Duodenal mucosa (tissue), 2 donors: ENCODE measurements around the gene NDOR1.

ENCODE experiments used
- H3K27ac ChIP-seq: one replicate; pipeline ENCODE4 v1.7.0; 2013; ENCODE audit warnings: low read depth, low read length
- H3K27me3 ChIP-seq, 2 donors: one replicate each; pipeline ENCODE4 v1.7.0; 2013; ENCODE audit warnings: low read length in 2 of 2, control low read depth in 1 of 2; ENCODE audit not compliant: insufficient read depth in 2 of 2, control insufficient read depth in 1 of 2
- H3K36me3 ChIP-seq, 2 donors: one replicate each; pipeline ENCODE4 v1.7.0; 2013; ENCODE audit warnings: low read length in 2 of 2, control low read depth in 1 of 2; ENCODE audit not compliant: insufficient read depth in 2 of 2, control insufficient read depth in 1 of 2
- H3K4me1 ChIP-seq, 2 donors: one replicate each; pipeline ENCODE4 v1.7.0; 2013; ENCODE audit warnings: low read length in 2 of 2, control low read depth in 1 of 2; ENCODE audit not compliant: insufficient read depth in 2 of 2, control insufficient read depth in 1 of 2
- H3K4me3 ChIP-seq, 2 donors: one replicate each; pipeline ENCODE4 v1.7.0; 2013; ENCODE audit warnings: low read length in 2 of 2, low read depth in 1 of 2
- H3K9ac ChIP-seq, 2 donors: one replicate each; pipeline ENCODE4 v1.7.0; 2013; ENCODE audit warnings: low read length in 2 of 2, low read depth in 1 of 2
- H3K9me3 ChIP-seq, 2 donors: one replicate each; pipeline ENCODE4 v1.7.0; 2013; ENCODE audit warnings: low read length in 2 of 2, control low read depth in 1 of 2; ENCODE audit not compliant: control insufficient read depth in 1 of 2

Gene NDOR1

DNA sequence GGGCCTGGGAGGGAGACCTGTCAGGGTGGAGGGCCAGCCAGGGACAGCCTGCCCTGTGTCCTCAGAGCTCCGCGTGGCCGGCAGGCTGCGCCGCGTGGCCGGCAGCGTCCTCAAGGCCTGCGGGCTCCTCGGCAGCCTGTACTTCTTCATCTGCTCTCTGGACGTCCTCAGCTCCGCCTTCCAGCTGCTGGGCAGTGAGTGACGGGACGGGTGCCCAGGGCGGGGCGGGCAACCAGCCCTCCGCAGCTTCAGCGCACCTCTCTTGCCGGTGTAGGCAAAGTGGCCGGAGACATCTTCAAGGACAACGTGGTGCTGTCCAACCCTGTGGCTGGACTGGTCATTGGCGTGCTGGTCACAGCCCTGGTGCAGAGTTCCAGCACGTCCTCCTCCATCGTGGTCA, 27.0 kb downstream of the NDOR1 start:
- Histone ChIP-seq H3K4me1 (peaks cover 39 to 57% of the 10 kb centered on the region in 2 donors), H3K36me3 (no peaks in the 10 kb centered on the region), H3K27me3 (peaks cover 21 to 39% of the 10 kb centered on the region in 2 donors), H3K9ac (no peak overlapping the region), H3K27ac (no peak overlapping the region), H3K4me3 (no peak overlapping the region), H3K9me3 (no peaks in the 10 kb centered on the region)

- H3K27me3 ChIP-seq, result peaks cover 21 to 38% of the 10 kb centered on the region in 2 donors
- H3K9ac ChIP-seq, result no peak overlapping the region
- H3K4me3 ChIP-seq, result no peak overlapping the region
- H3K4me1 ChIP-seq, result peaks cover 46 to 63% of the 10 kb centered on the region in 2 donors
- no peaks in the 10 kb centered on the region for H3K9me3 ChIP-seq
- H3K27ac ChIP-seq, result no peak overlapping the region
- no peaks in the 10 kb centered on the region for H3K36me3 ChIP-seq
These were observed 27.9 kb downstream of the NDOR1 start for GRCh38 chr9:137233143-137233980.

GRCh38 chr9:137234055-137234697, 28.7 kb downstream of the NDOR1 start:
- Histone ChIP-seq H3K36me3 (no peaks in the 10 kb centered on the region), H3K4me3 (no peak overlapping the region), H3K9me3 (no peaks in the 10 kb centered on the region), H3K4me1 (peaks cover 54 to 70% of the 10 kb centered on the region in 2 donors), H3K27me3 (peaks cover 17 to 32% of the 10 kb centered on the region in 2 donors), H3K9ac (no peak overlapping the region), H3K27ac (no peak overlapping the region)

DNA sequence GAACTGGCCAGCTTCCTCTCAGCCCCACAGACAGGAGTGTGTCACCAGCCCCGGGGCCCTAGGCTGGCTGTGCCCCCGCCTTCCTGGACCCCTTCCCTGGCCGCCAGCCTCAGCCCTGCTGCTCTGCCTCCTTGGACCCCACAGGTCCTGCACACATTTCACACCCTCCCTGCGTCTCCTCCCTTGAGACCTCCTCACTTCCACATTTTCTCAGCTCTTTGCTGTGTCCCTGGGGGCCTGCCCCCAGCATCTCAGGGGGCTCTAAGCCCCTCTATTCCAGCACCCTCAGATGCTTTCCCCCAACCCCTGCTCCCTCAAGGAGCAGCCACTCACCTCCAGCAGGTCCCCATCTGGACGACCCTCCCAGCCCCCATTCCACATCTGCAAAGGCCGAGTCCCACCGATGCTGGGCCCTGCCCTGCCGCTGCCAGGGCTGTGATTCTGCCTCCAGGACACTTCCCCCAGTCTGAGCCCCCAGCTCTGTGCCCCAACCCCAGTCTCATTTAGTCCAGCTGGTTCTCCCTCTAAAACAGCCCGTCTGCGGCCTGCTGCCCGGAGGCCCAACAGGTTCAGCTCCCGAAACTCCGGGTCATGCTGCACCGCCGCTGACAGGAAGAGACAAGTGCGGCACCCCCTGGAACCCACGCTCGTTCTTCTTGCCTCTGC, 29.4 kb downstream of the NDOR1 start:
- Histone ChIP-seq H3K9ac (no peak overlapping the region), H3K4me1 (peaks cover 48 to 63% of the 10 kb centered on the region in 2 donors), H3K9me3 (no peaks in the 10 kb centered on the region), H3K4me3 (no peak overlapping the region), H3K27ac (no peak overlapping the region), H3K27me3 (peaks cover 17 to 27% of the 10 kb centered on the region in 2 donors), H3K36me3 (no peaks in the 10 kb centered on the region)

DNA sequence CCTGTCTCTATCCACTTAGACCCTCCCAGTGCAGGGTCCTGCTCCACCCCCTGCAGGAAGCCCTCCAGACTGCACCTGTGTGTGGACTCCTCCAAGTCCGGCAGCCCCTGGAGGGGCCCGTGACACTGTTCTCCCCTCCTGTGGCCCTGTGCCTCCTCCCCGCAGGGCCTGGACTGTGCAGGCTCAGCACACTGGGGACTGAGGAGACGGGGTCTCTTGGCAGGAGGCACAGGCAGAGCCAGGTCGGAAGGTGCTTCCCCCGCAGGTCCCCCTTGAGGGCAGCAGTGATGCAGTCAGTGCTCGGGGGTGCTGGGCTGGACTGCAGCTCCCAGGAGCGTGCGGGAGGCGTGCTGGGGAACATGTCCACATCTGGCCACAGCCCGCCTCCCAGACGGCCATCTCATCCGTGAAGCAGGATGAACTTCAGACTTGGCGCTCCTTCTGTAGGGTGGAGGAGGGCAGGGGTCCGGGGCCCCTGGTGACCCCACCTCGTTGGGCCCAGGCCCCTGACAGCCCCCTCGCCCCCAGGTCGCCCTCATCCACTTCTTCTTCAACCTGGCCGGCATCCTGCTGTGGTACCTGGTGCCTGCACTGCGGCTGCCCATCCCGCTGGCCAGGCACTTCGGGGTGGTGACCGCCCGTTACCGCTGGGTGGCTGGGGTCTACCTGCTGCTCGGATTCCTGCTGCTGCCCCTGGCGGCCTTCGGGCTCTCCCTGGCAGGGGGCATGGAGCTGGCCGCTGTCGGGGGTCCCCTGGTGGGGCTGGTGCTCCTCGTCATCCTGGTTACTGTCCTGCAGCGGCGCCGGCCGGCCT, 30.1 kb downstream of the NDOR1 start:
- Histone ChIP-seq H3K27me3 (peaks cover 17 to 27% of the 10 kb centered on the region in 2 donors), H3K4me1 (peaks cover 40 to 56% of the 10 kb centered on the region in 2 donors), H3K36me3 (no peaks in the 10 kb centered on the region), H3K9me3 (no peaks in the 10 kb centered on the region), H3K4me3 (no peak overlapping the region), H3K9ac (no peak overlapping the region), H3K27ac (no peak overlapping the region)

- peak overlapping the region; percentile 19 to 36 for H3K4me3 ChIP-seq
- H3K4me1 ChIP-seq, result peaks cover 33 to 48% of the 10 kb centered on the region in 2 donors
- no peaks in the 10 kb centered on the region for H3K36me3 ChIP-seq
- H3K9me3 ChIP-seq, result no peaks in the 10 kb centered on the region
- H3K27me3 ChIP-seq, result peaks cover 17 to 27% of the 10 kb centered on the region in 2 donors
- peak overlapping the region; percentile 18 to 43 for H3K9ac ChIP-seq
- H3K27ac ChIP-seq, result no peak overlapping the region
These were observed 30.9 kb downstream of the NDOR1 start for GRCh38 chr9:137236238-137236935.

- Histone ChIP-seq H3K36me3 (peaks cover under 1 to 1% of the 10 kb centered on the region in 2 donors), H3K9ac (peak overlapping the region; percentile 18 to 43), H3K27ac (no peak overlapping the region), H3K4me3 (peak overlapping the region in 1 of 2 donors; percentile 19), H3K4me1 (peaks cover 32 to 47% of the 10 kb centered on the region in 2 donors), H3K27me3 (peaks cover 13 to 24% of the 10 kb centered on the region in 2 donors), H3K9me3 (no peaks in the 10 kb centered on the region)
These were observed 31.5 kb downstream of the NDOR1 start for GRCh38 chr9:137236936-137237421.

GRCh38 chr9:137237759-137238726, 32.5 kb downstream of the NDOR1 start:
- H3K36me3 ChIP-seq, result peaks cover 3 to 12% of the 10 kb centered on the region in 2 donors
- peak overlapping the region; percentile 31 for H3K27ac ChIP-seq
- peaks cover 40 to 50% of the 10 kb centered on the region in 2 donors for H3K4me1 ChIP-seq
- no peak overlapping the region for H3K4me3 ChIP-seq
- H3K9ac ChIP-seq, result peak overlapping the region; percentile 28 to 47
- H3K27me3 ChIP-seq, result peaks cover 10 to 18% of the 10 kb centered on the region in 2 donors
- no peaks in the 10 kb centered on the region for H3K9me3 ChIP-seq
